GM19324 (cell line): ENCODE data around the gene ZDHHC1.

Source experiments
- ATAC-seq: cut with Tn5 transposase; IDR thresholded peaks from one replicate; pipeline ENCODE4 v1.9.1; 2021; ENCODE audit warnings: mild to moderate bottlenecking, moderate library complexity; ENCODE audit not compliant: unreplicated experiment, low FRiP score

The ZDHHC1 gene

GRCh38 chr16:67448580-67448979, 32.3 kb upstream of the ZDHHC1 start:
- no peak for ATAC-seq

GRCh38 chr16:67447508-67448076, 31.3 kb upstream of the ZDHHC1 start:
- ATAC-seq, result no peak

GRCh38 chr16:67446968-67447507, 30.8 kb upstream of the ZDHHC1 start:
- no peak for ATAC-seq

- no peak for ATAC-seq
Observed at GRCh38 chr16:67445913-67446907, 29.9 kb upstream of the ZDHHC1 start.

DNA sequence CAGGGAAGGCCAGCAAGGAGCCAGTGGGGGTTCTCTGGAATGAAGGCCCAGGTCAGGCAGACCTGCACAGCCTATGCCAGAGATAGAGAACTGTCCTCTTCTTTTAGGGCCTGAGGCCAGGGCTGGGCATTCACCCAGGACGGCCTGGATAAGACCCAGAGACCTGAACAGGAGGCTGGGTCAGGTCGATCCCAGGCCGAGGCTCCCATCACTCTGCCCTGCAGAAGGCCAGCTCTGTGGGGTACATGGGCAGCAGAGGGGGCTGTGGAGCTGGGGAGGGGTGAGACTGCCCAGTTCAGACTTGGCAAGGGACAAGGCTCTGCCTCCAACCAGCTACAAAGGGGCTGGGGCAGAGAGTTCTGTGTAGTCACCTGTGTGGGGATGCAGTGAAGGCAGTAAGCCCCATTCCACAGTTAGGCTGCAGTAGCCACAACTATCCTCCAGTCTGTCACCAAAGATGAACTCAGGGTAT, 29.2 kb upstream of the ZDHHC1 start:
- no peak for ATAC-seq

- no peak for ATAC-seq
Observed at GRCh38 chr16:67445126-67445426, 28.8 kb upstream of the ZDHHC1 start.

- ATAC-seq, result no peak
Observed at GRCh38 chr16:67444259-67445125, 28.2 kb upstream of the ZDHHC1 start.

DNA sequence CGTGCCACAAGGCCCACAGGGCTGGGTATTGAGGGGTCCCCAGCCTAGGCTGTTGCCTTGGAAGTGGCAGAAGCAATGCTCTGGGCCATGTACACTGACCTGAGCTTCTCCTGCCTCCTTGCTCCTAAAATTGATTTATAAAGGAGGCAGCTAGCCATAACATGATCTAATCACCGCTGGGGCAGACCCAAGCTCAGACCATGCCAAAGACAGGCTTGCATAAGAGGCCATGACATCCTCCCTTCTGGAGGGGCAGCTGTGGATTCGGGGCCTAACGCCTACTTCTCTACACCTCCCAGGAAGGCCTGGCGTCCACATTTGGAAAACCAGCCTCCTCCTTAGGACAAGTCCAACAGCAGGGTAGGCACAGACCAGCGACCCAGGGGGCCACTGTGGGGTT, 27.0 kb upstream of the ZDHHC1 start:
- ATAC-seq, result no peak

DNA sequence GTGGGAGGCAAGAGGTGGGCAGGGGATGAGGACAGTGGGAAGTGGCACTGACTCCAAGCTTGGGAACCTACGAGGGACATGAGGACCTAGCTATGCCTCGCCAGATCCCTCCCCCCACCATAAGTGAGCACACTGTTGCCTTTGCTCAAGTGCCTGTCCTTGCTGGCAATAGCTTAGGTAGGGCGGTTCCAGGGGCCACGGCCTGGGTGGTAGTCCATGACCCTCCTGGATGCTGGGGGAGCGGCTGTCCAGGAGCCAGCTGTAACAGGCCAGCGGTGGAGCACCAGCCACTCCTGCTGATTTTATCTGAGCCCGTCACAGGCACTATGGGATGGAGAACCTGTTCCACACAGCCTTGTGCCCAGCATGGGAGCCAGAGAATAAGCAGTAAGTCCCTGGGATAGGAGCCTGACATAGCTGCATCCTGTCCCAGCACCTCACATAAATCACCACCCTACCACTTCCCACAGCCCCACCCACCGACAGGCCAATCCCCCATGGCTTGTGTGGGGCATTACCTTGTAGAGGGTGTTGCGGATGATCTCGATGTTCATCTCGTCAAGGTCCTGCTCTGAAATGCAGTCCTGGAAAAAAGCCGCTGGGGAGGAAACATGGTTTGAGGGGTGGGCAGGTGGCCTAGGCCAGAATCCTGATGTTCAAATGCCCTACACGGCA, 26.4 kb upstream of the ZDHHC1 start:
- ATAC-seq, result no peak

DNA sequence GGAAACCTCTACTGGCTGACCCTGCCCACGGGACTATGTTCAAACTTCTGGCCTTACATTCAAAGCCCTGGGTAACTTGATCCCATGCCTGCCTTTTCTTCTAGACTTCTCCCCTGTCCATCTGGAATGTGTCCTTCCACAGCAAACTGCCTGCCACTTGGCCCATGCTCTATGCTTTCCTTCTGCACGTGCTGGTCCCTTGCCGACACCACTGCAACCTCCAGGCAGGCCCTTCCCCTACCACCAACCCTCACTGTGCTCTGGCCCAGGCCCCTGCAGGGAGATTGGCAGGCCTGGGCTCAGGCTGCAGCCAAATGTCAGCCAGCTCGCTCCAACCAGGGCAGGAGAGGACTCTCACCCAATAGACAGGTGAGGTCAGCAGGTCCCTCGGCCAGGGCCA, 25.6 kb upstream of the ZDHHC1 start:
- ATAC-seq, result no peak

DNA sequence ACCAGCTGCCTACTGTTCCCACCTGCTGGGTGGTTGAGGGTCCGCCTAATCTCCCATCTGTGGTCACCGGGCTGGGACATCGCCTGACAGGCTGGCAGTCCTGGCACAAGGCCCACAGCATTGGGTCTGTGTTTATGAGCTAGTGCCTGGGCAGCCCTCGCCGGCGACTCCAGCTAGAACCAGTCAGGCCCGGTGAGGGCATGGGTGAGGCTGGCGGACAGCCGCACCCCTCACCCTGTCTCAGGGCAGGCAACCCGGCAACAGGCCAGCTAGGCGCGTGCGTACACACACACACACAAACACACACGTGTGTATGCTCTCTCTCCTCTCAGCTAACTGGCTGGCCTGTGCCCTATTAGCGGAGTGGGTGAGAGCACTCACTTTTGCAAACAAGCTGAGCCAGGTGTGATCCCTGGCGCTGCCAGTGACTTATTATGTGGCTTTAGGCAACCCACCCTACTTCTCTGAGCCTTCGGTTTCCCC, 25.0 kb upstream of the ZDHHC1 start:
- ATAC-seq, result no peak

GRCh38 chr16:67438824-67439393, 22.6 kb upstream of the ZDHHC1 start:
- ATAC-seq, result no peak

DNA sequence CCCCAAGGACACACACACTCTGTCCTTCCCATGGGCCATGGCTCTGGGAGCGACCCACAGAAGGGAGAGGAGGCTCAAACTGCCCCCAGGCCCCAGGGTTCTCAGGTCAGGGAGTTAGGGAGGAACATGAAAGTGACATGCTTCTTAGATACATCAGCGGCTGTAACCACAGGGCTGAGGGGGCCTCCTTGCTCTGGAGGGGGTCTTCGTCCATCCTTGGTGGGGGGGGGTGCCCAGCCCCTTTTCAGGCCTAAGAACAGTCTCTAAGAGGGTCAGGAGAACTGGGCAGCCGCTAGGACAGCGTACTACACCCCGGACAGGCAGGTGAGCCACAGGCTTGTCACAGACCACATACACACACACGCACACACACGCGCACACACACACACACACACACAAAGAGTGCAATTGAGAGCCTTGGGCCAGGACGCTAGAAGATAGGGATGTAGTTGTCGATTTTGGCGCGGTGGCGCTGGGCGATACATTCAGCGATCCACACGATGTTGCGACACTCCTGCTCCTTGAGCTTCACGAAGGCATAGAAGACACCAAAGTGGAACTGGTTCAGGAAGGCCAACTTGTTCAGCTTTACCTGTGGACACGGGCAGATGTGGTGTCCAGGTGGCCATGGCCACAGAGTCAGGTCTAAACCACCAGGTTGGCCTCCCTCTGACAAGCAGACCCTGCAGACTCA, 22.0 kb upstream of the ZDHHC1 start:
- no peak for ATAC-seq

- no peak for ATAC-seq
Observed at GRCh38 chr16:67437513-67437912, 21.2 kb upstream of the ZDHHC1 start.

DNA sequence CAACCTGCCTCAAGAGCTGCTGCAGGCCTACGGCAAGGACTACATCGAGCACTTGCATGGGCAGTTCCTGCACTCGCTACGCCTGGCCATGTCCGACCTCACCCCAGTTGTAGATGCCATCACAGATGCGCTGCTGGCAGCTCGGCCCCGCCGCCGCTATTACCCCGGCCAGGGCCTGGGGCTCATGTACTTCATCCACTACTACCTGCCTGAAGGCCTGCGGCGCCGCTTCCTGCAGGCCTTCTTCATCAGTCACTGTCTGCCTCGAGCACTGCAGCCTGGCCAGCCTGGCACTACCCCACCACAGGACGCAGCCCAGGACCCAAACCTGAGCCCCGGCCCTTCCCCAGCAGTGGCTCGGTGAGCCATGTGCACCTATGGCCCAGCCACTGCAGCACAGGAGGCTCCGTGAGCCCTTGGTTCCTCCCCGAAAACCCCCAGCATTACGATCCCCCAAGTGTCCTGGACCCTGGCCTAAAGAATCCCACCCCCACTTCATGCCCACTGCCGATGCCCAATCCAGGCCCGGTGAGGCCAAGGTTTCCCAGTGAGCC, 20.4 kb upstream of the ZDHHC1 start:
- ATAC-seq, result no peak

DNA sequence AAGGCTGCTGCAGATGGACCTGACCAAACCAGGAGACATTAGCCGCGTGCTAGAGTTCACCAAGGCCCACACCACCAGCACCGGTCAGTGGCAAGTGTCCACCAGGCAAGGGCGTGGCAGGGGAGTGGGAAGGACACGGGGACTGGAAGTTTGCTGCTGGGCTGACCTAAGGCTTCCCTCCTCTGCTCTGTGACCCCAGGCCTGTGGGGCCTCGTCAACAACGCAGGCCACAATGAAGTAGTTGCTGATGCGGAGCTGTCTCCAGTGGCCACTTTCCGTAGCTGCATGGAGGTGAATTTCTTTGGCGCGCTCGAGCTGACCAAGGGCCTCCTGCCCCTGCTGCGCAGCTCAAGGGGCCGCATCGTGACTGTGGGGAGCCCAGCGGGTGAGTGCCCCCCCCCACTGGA, 19.5 kb upstream of the ZDHHC1 start:
- ATAC-seq, result no peak

DNA sequence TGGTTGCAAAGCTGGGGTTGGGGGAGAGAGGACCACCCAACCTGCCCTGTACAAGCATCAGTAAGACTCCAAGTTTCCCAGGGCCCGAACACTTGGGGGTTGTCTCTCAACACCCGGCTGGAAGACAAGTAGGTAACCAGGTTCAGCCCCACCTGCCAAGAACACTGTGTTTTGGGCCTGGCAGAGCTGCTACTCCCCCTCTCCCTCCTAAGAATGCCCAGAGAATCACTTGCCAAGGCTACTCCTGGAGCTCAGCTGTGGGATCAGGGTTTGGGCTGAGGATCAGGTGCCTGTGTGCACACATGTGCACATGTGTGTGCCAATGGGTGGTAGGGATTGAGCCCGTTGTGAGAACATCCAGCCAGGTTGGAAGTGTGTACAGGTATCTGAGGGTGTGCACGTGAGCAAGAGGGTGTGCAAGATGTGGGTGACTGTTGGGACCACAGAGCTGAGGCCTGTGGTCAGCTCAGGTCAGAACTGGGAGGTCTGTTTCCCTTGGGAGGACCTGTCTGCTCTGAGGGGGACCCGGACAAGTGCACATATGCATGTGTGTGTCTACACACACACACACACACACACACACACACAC, 16.9 kb upstream of the ZDHHC1 start:
- no peak for ATAC-seq

DNA sequence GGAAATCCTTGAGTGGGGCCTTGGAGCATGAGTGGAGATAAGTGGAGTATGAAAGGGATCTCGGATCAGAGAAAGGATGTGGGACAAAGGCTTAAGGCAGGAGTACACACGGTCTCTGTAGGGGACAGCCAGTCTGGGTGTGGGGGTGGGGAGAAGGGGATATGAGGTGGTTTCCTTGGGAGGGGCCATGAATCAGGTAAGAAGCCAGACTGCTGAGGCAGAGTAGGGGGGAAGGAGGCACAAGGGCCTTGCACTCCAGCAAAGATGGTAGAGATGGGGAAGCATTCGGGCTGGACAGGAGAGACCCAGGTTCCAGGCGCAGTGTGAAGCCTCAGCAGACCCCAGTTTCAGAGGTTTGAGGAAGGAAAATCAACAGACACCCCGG, 16.2 kb upstream of the ZDHHC1 start:
- no peak for ATAC-seq
